ENCODE data around the gene PDXP.

The PDXP gene

DNA sequence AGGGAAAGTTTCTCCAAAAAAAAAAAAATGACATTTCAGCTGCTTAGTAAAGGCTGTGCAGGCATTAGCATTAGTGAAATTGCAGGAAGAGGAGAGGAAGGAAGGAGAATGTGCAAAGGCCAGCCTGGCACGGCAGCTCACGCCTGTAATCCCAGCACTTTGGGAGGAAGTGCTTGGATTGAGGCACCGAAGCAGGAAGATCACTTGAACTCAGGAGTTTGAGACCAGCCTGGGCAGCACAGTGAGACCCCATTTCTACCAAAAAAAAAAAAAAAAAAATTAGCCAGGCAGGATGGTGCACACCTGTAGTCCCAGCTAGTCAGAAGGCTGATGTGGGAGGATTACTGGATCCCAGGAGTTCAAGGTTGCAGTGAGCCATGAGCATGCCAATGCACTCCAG is 46.1 kb downstream of the PDXP start:
- DNase-seq, result no peak

DNA sequence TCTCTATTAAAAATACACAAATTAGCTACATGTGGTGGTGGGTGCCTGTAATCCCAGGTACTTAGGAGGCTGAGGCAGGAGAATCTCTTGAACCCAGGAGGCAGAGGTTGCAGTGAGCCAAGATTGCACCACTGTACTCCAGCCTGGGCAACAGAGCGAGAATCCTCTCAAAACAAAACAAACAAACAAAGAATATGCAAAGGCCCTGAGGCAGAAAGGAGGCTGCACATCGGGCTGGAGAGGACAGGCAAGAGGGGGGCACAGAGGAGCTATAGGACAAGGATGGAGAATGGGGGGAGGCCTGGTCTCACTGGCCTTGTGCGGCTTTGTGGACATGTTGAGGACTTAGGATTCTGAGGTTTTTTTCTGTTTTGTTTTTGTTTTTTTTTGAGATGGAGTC is 46.7 kb downstream of the PDXP start:
- DNase-seq, result no peak

DNA sequence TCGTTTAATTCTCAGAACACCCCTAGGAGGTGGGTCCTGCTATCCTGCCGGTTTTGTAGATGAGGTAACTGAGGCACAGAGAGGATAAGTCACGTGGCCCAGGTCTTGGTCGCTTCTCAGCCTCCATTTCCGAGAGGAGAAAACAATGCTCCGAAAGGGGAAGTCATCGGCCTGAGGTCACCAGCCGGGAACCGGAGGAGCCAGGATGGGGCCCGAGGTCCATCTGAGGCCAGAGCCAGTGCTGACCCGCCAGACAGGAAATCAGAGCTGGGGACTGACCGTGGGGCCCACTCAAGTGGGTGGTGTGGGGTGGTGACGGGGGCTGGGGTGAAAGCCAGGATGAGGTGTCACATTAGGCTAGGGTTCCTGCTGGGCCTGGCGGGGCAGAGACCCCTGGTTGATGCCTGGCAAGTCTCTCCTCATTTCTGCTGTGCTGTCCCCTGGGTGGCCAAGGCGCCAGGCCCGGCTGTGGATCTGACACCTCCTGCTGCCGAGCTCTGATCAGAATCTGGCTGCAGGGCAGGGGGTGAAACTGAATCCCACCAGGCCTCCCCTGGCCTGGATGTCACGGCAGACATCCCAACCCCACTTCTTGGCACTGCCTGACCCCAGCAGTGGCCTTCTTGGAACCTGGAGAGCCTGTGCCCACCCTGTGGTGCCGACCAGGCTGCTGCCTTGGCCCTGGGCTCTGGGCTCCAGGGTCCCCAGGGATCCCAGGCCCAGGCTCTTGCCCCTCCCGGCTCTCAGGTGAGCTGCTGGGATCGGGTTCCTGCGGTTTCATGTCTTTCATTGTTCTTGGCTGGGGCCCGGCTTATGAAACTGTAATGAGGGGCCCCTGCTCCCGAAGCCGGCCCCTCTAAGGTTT is 50.3 kb downstream of the PDXP start:
- DNase-seq, result no peak

DNA sequence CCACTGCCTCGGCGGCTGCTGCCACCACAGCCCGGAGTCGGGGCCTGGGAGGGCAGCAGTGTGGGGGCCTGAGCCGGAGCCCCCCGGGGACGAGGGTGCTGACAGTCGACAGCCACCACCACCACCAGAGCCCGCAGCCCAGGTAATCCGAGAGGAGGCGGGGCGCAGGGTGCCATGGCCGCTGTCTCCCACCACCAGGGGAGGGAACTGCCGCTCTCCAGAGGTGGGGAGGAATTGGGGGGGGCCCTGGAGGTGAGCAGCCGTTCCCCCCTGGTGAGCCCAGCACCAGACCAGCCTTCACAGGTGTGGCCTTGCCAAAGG is 50.9 kb downstream of the PDXP start:
- DNase-seq, result no peak

DNA sequence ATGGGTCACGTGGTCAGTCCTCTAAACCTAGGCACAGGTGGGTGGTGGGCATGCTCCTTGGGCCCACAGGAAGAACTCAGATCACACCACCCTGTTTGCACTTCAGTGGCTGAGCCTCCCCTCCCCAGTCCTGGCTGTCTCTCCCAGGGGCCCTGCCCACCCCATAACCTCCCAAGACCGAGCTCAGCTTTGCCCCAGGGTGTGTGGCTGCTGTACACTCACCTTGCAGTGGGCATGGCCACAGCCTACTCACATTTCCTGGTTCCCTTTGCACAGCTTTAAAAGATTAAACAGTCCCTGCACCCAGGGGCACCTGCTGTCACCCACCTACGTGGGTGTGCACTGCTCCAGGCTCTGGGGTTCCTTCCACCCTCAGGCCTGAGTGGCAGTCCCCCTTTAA is 52.2 kb downstream of the PDXP start:
- no peak for DNase-seq

DNA sequence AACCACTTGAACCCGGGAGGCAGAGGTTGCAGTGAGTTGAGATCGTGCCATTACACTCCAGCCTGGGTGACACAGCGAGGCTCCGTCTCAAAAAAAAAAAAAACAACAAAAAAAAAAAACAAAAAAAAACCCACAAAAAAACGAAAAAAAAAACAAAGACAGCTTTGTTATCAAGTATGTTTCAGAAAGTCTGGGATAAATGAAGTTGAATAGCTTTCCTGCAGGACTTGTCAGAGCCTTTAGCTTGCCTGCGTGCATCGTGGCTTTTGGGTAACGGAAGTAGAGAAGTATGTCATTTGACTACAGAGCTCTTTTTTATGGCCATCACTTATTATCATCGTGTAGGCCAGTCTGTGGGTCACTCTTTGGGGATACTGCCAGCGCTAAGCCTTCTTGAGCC is 53.0 kb downstream of the PDXP start:
- no peak for DNase-seq

DNA sequence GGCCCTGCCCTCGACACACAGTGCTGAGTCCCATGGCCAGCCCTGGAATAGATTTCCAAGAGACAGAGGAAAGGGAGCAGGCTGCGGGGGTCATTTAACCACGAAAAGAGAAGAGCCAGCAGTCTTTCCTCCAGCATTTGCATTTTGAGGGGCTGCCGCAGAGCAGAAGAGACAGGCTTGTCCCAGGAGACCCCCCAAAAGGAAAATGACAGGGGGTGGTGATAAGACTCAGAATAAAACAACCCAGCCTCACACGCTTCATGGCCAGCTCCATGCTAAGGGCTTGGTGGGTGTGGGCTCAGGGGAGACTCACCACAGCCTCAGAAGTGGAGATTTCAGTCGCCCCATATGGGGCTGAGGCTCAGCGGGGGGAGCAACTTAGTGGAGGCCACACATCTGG is 55.2 kb downstream of the PDXP start:
- no peak for DNase-seq

DNA sequence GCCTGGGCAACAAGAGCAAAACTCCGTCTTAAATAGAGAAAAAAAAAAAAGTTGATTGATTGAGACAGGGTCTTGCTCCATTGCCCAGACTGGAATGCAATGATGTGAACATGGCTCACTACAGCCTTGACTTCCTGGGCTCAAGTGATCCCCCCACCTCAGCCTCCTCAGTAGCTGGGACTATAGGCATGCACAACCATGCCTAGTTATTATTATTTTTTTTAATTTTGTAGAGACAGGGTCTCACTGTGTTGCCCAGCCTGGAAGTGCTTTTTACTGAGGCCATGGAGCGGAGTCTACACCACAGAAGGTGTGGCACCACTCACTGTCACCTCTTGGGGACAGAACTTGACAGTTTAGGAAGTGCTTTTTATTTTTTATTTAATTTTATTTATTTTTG is 56.1 kb downstream of the PDXP start:
- no peak for DNase-seq

DNA sequence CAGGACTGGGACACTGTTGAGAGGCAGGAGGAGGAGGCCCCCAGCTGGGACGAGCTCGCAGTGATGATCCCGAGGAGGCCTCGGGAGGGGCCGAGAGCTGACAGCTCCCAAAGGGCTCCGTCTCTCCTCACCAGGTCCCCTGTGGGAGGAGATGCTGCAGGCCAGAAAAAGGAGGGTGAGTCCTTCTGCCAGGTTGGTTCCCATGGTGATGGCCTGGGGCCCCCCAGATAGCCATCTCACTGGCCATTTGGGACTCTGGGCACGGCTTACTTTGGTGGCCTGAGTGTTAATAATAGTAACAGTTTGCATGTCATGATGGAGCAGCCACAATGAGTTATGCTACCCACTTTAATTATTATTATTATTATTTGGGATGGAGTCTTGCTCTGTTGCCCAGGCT is 57.2 kb downstream of the PDXP start:
- no peak for DNase-seq
